AG08396 (cell line): ENCODE results near the gene STK38L.
A peak's percentile ranks its signal among the peaks of the same experiment; 100 is the strongest.

Experiments
- DNase-seq: peaks from one replicate; pipeline ENCODE4 v3.0.0; 2012; ENCODE audit warnings: low spot score, mixed read lengths

The STK38L gene

GRCh38 chr12:27277846-27278260 is 33.8 kb downstream of the STK38L start:
- peak; percentile 44 for DNase-seq

- no peak for DNase-seq
Observed at GRCh38 chr12:27279826-27280225, 35.7 kb downstream of the STK38L start.

GRCh38 chr12:27280412-27280811 is 36.3 kb downstream of the STK38L start:
- DNase-seq = no peak

- DNase-seq = no peak
Observed at GRCh38 chr12:27282754-27283153, 38.7 kb downstream of the STK38L start.

GRCh38 chr12:27284021-27284420 is 39.9 kb downstream of the STK38L start:
- DNase-seq = no peak

- DNase-seq = peak; percentile 33
Observed at GRCh38 chr12:27284751-27285150, 40.7 kb downstream of the STK38L start.

GRCh38 chr12:27285403-27285802 is 41.3 kb downstream of the STK38L start:
- no peak for DNase-seq

- DNase-seq = peak; percentile 28
Observed at GRCh38 chr12:27289414-27289813, 45.3 kb downstream of the STK38L start.

- no peak for DNase-seq
Observed at GRCh38 chr12:27290501-27291168, 46.5 kb downstream of the STK38L start.

- DNase-seq = no peak
Observed at GRCh38 chr12:27291862-27292261, 47.8 kb downstream of the STK38L start.

- DNase-seq = no peak
Observed at GRCh38 chr12:27292718-27293117, 48.6 kb downstream of the STK38L start.

- DNase-seq = peak; percentile 8
Observed at GRCh38 chr12:27293463-27293862, 49.4 kb downstream of the STK38L start.

GRCh38 chr12:27296674-27297073 is 52.6 kb downstream of the STK38L start:
- DNase-seq = no peak

GRCh38 chr12:27297566-27297965 is 53.5 kb downstream of the STK38L start:
- DNase-seq = no peak

GRCh38 chr12:27299102-27299501 is 55.0 kb downstream of the STK38L start:
- DNase-seq = no peak

GRCh38 chr12:27300226-27300625 is 56.1 kb downstream of the STK38L start:
- no peak for DNase-seq

- no peak for DNase-seq
Observed at GRCh38 chr12:27303139-27304111, 59.3 kb downstream of the STK38L start.

GRCh38 chr12:27304856-27305255 is 60.8 kb downstream of the STK38L start:
- no peak for DNase-seq

- no peak for DNase-seq
Observed at GRCh38 chr12:27305673-27306456, 61.8 kb downstream of the STK38L start.

GRCh38 chr12:27309293-27309994 is 65.4 kb downstream of the STK38L start:
- no peak for DNase-seq

GRCh38 chr12:27309995-27310315 is 65.9 kb downstream of the STK38L start:
- DNase-seq = no peak

GRCh38 chr12:27316947-27317346 is 72.9 kb downstream of the STK38L start:
- DNase-seq = no peak
